ENCODE data around the gene SYNDIG1.

Gene SYNDIG1

DNA sequence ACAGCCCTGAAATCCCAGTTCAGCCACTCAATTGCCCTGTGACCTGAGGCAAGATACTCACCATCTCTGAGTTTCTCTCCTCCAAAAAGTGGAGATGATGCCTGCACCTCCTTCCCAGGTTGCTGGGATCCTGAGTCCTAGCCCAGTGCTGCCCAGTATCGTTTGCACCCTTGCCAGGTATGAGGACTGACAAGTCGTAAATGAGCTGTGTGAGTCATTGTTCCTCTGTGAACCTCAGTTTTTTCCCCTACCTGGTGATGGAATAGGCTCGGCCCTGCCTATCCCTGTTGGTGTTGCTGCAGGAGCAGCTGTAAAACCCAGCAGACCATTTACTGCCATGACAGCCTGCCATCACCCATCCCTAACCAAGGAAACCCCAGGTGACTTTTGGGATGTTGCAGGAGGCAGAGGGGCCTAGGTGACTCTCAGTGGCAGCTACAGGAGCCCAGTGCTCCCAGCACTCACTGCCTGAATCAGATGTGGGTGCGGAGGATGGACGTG lies 229.3 kb downstream of the SYNDIG1 start:
- no peak overlapping the region for H3K9ac ChIP-seq (ENCODE audit: low read length)
- H3K27ac ChIP-seq (ENCODE audit: low read depth, low read length) = no peak overlapping the region
- no peaks in the 10 kb centered on the region for H3K27me3 ChIP-seq (ENCODE audit: control insufficient read depth in 1 of 2, insufficient read depth in 2 of 2, low read length in 2 of 2)
- no peaks in the 10 kb centered on the region for H3K36me3 ChIP-seq (ENCODE audit: insufficient read depth, low read length)
- H3K4me1 ChIP-seq (ENCODE audit: insufficient read depth, low read length) = peaks cover 11% of the 10 kb centered on the region
- H3K4me3 ChIP-seq (ENCODE audit: low read depth in 1 of 2, low read length in 2 of 2) = no peak overlapping the region
- H3K9me3 ChIP-seq (ENCODE audit: low read length) = no peaks in the 10 kb centered on the region

DNA sequence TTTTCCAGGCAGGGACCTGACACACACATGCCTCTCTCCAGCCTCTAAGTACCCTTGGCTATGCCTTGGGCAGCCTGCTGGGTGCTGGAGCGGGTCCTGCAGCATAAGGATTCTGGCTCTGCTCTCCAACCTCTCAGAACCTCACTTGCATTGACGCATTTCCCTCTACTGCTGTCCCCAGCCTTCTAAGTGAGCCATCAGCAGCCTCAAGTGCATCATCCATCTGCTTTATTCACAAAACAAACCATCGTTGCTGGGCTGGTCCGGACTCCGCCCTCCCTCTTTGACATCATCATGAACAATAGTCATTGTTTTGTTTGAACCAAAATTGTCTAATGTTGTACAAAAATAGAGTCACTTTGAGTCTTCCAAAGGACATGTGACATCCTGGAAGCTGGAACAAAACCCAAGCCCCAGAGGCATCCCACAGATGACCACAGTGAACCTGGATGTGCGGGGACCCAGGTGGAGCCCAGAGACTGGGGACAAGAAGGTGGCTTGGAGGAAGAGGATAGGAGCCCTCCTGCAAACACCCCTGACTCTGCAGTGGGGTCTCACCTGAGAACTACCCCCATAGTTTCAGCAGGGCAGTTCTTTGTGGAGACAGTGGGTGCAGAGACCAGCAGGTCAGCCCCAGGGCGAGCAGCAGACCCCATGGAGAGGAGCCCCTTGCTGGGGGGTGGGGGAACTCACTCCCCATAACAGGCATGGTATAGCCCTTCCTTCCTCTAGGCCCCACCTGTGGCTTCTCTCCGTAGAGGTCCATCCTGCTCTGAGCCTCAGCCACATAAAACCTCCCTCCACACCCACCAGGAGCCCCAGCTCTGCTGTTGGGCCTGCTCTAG lies 230.1 kb downstream of the SYNDIG1 start:
- H3K27me3 ChIP-seq (ENCODE audit: control insufficient read depth in 1 of 2, insufficient read depth in 2 of 2, low read length in 2 of 2) = no peaks in the 10 kb centered on the region
- H3K27ac ChIP-seq (ENCODE audit: low read depth, low read length) = no peak overlapping the region
- no peaks in the 10 kb centered on the region for H3K36me3 ChIP-seq (ENCODE audit: insufficient read depth, low read length)
- no peaks in the 10 kb centered on the region for H3K9me3 ChIP-seq (ENCODE audit: low read length)
- H3K4me3 ChIP-seq (ENCODE audit: low read depth in 1 of 2, low read length in 2 of 2) = no peak overlapping the region
- no peak overlapping the region for H3K9ac ChIP-seq (ENCODE audit: low read length)
- peaks cover 8% of the 10 kb centered on the region for H3K4me1 ChIP-seq (ENCODE audit: insufficient read depth, low read length)

DNA sequence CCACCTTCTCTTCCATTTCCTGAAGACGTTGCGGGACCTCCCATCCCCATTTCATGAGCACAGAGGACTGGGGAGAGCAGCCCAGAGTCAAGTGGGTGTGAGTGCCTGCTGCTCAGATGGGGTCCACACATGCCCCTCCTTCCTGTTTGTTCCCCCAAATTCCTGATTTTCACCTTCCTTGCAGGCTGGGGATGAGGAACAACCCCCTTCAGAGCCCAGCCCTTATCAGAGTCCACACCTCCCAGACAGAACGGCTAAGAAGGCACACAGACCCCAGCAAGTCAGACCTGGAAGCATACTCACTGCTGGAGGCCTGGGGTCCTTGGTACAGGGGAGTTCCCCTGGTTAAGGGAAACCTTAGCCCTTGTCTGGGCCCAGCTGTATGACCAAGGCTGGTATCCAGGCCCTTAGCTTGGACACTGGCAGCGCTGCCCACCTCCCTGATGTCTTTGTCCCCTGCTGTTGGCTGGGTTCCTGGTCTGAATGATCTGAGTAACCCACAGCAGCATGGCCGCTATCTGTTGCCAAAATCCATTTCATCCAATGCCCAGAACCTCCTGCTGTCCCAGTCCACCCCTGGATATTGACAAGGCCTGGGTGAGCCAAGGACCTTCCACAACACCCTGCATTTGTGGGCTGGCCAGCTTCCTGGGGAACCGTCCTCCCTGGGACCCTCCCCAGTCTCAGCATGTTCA lies 230.9 kb downstream of the SYNDIG1 start:
- Histone ChIP-seq H3K4me1 (ENCODE audit: insufficient read depth, low read length) (no peaks in the 10 kb centered on the region), H3K36me3 (ENCODE audit: insufficient read depth, low read length) (no peaks in the 10 kb centered on the region), H3K9ac (ENCODE audit: low read length) (no peak overlapping the region), H3K27ac (ENCODE audit: low read depth, low read length) (no peak overlapping the region), H3K4me3 (ENCODE audit: low read depth in 1 of 2, low read length in 2 of 2) (no peak overlapping the region), H3K27me3 (ENCODE audit: control insufficient read depth in 1 of 2, insufficient read depth in 2 of 2, low read length in 2 of 2) (no peaks in the 10 kb centered on the region), H3K9me3 (ENCODE audit: low read length) (no peaks in the 10 kb centered on the region)

DNA sequence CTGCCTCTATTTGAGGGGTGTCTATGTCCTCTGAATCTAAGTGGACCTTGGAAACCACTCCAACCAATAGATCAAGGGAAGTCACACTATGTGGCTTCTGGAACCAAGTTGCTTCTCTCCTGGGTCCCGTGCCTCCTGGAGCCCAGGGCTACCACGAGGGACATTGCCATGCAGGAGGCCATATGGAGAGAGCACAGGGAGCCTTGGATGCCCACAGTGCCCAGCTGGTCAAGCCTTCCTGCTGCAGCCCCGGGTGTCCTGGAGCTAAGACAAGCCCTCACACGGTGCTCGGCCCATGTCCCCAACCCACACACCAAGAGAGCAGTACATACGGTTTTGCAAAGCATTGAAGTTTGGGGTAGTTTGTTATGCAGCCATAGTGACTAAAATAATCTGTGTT lies 231.6 kb downstream of the SYNDIG1 start:
- Histone ChIP-seq H3K4me1 (ENCODE audit: insufficient read depth, low read length) (no peaks in the 10 kb centered on the region), H3K9me3 (ENCODE audit: low read length) (no peaks in the 10 kb centered on the region)

DNA sequence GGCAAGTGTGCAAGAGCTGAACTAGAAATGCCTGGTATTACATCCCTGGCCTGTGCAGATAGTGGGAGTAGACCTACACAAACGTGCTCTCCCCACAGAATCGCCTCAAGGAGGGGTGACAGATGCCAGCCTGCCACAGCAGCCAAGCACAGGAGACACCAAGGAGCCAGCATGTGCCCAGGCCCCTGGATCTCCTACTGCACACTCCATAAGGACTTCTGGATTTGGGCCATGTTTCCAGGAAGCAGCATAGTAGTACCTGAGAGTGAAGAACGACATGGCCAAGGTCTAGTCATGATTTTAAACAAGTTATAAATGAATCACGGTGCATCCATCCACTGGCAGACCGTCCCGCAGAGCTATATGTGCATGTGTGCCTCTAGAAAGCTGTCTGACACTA lies 232.2 kb downstream of the SYNDIG1 start:
- no peaks in the 10 kb centered on the region for H3K4me1 ChIP-seq (ENCODE audit: insufficient read depth, low read length)
- H3K36me3 ChIP-seq (ENCODE audit: insufficient read depth, low read length) = no peaks in the 10 kb centered on the region
- H3K9ac ChIP-seq (ENCODE audit: low read length) = no peak overlapping the region
- H3K27me3 ChIP-seq (ENCODE audit: control insufficient read depth in 1 of 2, insufficient read depth in 2 of 2, low read length in 2 of 2) = no peaks in the 10 kb centered on the region
- H3K27ac ChIP-seq (ENCODE audit: low read depth, low read length) = no peak overlapping the region
- H3K9me3 ChIP-seq (ENCODE audit: low read length) = no peaks in the 10 kb centered on the region
- no peak overlapping the region for H3K4me3 ChIP-seq (ENCODE audit: low read depth in 1 of 2, low read length in 2 of 2)

More for the DNA sequence above, 231.6 kb downstream of the SYNDIG1 start:
- no peak overlapping the region for H3K27ac ChIP-seq (ENCODE audit: low read depth, low read length)
- no peaks in the 10 kb centered on the region for H3K27me3 ChIP-seq (ENCODE audit: control insufficient read depth in 1 of 2, insufficient read depth in 2 of 2, low read length in 2 of 2)
- H3K4me3 ChIP-seq (ENCODE audit: low read depth in 1 of 2, low read length in 2 of 2) = no peak overlapping the region
- H3K36me3 ChIP-seq (ENCODE audit: insufficient read depth, low read length) = no peaks in the 10 kb centered on the region
- no peak overlapping the region for H3K9ac ChIP-seq (ENCODE audit: low read length)

DNA sequence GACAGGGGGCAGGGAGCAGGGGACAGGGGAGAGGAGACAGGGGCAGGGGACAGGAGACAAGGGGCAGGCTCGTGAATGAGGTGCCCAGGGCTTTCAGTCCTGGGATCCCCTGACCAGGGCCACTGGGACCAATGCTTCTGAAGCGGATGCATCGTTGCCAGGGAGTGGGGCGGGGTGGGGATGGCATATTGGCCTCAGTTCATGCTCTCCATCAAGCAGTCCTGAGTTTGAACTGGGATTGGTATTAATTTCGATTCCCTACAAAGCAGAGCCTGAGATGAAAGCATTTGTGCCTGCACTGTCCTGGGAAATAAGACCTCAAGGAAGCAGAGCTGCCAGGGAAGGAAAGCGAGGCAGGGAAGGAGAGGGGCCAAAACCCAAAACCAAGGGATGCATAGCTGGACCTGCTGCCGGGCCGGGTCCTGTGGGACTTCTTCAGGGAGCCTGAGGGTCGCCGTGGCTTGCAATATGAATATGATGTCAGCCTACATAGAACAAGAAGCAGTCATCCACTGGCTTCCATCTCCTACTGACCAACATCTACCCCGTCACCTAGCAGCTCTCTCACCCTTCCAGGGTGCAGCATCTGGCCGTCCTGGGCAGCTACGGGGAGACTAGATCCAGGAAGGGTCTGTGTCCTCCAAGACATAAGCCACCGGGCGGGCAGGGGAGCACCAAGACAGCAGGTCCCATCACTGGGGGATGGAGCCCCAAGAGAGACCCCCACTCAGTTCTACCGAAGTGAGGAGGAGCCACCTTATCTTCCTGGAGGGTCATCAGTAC lies 233.3 kb downstream of the SYNDIG1 start:
- Histone ChIP-seq H3K27me3 (ENCODE audit: control insufficient read depth in 1 of 2, insufficient read depth in 2 of 2, low read length in 2 of 2) (no peaks in the 10 kb centered on the region), H3K4me3 (ENCODE audit: low read depth in 1 of 2, low read length in 2 of 2) (no peak overlapping the region)

DNA sequence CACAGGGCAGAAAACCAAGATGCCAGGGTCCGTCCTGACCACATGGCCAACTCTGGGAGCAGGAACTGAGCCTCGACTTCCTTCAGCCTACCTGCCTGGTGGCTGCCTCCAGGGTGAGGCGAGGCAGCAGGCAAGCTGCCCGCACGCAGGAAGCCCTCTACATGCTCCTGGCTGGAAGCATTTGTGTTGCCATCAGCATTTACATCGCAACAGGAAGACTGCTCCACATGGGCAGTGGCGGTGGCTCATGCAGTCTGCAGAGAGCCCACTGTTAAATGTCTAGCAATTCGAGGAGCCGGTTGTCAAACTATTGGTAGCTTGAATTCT lies 233.8 kb downstream of the SYNDIG1 start:
- H3K9ac ChIP-seq (ENCODE audit: low read length) = no peak overlapping the region
- no peaks in the 10 kb centered on the region for H3K36me3 ChIP-seq (ENCODE audit: insufficient read depth, low read length)
- H3K4me3 ChIP-seq (ENCODE audit: low read depth in 1 of 2, low read length in 2 of 2) = no peak overlapping the region
- H3K9me3 ChIP-seq (ENCODE audit: low read length) = no peaks in the 10 kb centered on the region
- H3K27me3 ChIP-seq (ENCODE audit: control insufficient read depth in 1 of 2, insufficient read depth in 2 of 2, low read length in 2 of 2) = no peaks in the 10 kb centered on the region
- H3K27ac ChIP-seq (ENCODE audit: low read depth, low read length) = no peak overlapping the region
- H3K4me1 ChIP-seq (ENCODE audit: insufficient read depth, low read length) = no peaks in the 10 kb centered on the region

More for the DNA sequence above, 233.3 kb downstream of the SYNDIG1 start:
- H3K4me1 ChIP-seq (ENCODE audit: insufficient read depth, low read length) = no peaks in the 10 kb centered on the region
- no peak overlapping the region for H3K27ac ChIP-seq (ENCODE audit: low read depth, low read length)
- no peak overlapping the region for H3K9ac ChIP-seq (ENCODE audit: low read length)
- H3K9me3 ChIP-seq (ENCODE audit: low read length) = no peaks in the 10 kb centered on the region
- H3K36me3 ChIP-seq (ENCODE audit: insufficient read depth, low read length) = no peaks in the 10 kb centered on the region

DNA sequence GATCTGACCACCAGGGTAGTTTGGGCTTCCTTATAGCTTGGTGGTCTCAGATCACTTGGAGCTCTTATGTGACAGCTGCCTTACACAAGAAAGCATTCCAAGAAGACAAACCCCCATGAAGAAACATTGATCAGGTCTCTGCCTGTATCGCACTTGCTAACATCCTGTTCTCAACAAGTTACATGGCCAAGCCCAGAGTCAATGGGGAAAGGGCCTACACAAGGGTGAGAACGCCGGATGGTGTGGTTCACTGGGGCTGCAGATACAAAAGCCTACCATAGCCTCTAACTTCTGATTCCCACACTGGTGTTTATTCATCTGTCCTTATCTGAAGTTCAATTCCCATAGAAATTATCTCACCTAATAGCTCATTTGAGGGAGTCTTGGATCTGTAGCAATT lies 235.5 kb downstream of the SYNDIG1 start:
- Histone ChIP-seq H3K36me3 (ENCODE audit: insufficient read depth, low read length) (no peaks in the 10 kb centered on the region), H3K4me1 (ENCODE audit: insufficient read depth, low read length) (no peaks in the 10 kb centered on the region), H3K9ac (ENCODE audit: low read length) (no peak overlapping the region), H3K27me3 (ENCODE audit: control insufficient read depth in 1 of 2, insufficient read depth in 2 of 2, low read length in 2 of 2) (no peaks in the 10 kb centered on the region), H3K4me3 (ENCODE audit: low read depth in 1 of 2, low read length in 2 of 2) (no peak overlapping the region), H3K27ac (ENCODE audit: low read depth, low read length) (no peak overlapping the region), H3K9me3 (ENCODE audit: low read length) (no peaks in the 10 kb centered on the region)

DNA sequence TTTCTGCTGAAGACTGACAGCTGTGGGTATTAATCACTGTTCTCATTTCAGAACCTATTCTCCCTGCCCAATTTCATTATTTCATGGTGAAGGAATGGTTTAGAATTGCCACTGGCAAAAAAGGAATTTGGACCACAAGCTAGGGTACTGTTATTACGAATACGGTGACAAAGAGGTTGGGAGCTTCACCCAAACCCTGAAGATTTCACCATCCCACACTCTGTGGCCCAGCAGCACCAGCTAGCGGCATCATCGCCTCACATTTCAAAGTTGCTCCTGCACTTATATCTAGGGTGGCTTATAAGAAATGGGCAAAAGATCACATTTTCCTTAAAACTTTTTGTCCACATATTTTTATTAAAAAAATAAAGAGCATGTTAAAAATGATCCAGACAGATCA lies 236.1 kb downstream of the SYNDIG1 start:
- Histone ChIP-seq H3K4me1 (ENCODE audit: insufficient read depth, low read length) (no peaks in the 10 kb centered on the region), H3K36me3 (ENCODE audit: insufficient read depth, low read length) (no peaks in the 10 kb centered on the region)

DNA sequence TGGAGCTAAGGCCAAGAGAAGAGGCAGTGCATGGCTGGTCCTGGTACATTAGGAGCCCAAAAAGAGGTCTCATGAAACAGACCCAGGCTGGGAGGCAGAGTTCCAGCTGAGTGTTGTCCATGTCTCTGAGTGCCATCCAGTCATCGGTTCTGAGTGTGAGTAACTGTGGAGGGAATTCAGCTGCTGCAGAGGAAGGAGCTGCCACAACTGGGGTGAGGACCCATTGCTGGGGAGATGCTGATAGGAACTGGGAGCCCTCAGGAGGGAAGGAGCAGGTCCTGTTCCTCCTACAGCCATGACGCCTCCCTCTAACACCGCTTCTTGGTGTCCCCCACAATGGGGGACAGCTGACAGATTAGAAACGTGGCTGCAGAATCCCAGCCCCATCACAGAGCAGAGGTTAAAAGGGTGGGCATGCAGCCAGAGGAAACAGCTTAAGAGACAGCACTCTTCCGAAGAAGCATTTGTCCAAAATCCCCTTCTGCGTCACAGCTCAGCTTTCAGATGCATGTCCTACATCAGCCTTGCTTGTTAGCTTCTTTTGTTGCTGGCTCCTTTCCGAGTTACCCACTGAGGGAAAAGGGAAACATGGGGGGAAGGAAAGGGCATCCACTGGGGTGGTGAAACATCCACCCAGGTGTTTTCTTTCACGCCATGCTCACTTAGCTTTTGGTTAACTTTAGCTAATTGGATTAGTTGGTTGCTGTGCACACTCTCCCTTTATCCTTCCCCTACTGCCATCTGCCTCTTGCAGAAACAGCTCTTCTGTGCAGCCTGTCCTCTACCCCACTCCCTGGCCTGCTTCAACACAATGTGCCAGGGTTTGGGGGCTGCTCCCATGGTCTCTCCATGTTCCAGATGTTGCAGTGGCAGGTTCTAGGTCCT lies 239.2 kb downstream of the SYNDIG1 start:
- Histone ChIP-seq H3K4me3 (ENCODE audit: low read depth in 1 of 2, low read length in 2 of 2) (no peak overlapping the region), H3K36me3 (ENCODE audit: insufficient read depth, low read length) (no peaks in the 10 kb centered on the region), H3K27ac (ENCODE audit: low read depth, low read length) (no peak overlapping the region), H3K27me3 (ENCODE audit: control insufficient read depth in 1 of 2, insufficient read depth in 2 of 2, low read length in 2 of 2) (no peaks in the 10 kb centered on the region), H3K4me1 (ENCODE audit: insufficient read depth, low read length) (no peaks in the 10 kb centered on the region), H3K9ac (ENCODE audit: low read length) (no peak overlapping the region), H3K9me3 (ENCODE audit: low read length) (no peaks in the 10 kb centered on the region)

More for the DNA sequence above, 236.1 kb downstream of the SYNDIG1 start:
- Histone ChIP-seq H3K27me3 (ENCODE audit: control insufficient read depth in 1 of 2, insufficient read depth in 2 of 2, low read length in 2 of 2) (no peaks in the 10 kb centered on the region), H3K9ac (ENCODE audit: low read length) (no peak overlapping the region), H3K9me3 (ENCODE audit: low read length) (no peaks in the 10 kb centered on the region), H3K4me3 (ENCODE audit: low read depth in 1 of 2, low read length in 2 of 2) (no peak overlapping the region), H3K27ac (ENCODE audit: low read depth, low read length) (no peak overlapping the region)
